ENCODE results near the gene SRGAP1.

GRCh38 chr12:64082116-64082515, 237.6 kb downstream of the SRGAP1 start:
- TF ChIP-seq CTCF (optimal IDR thresholded peaks at IDR 0.05 in 1 of 3, IDR thresholded peaks at IDR 0.05 in 1 of 3, conservative IDR thresholded peaks at IDR 0.05 in 1 of 3; ENCODE audit: extremely low read depth in 1 of 3, insufficient read depth in 2 of 3, low read length in 3 of 3): no peak
- no peak for TF ChIP-seq EZH2 (IDR thresholded peaks at IDR 0.05; ENCODE audit: low read length)
